ENCODE results near the gene EXOSC5.
"Not testable (repeated sequence)": the region's sequence is repeated elsewhere in the genome, so short reads cannot be mapped to it uniquely, and the experiment has no call there.

The EXOSC5 gene

DNA sequence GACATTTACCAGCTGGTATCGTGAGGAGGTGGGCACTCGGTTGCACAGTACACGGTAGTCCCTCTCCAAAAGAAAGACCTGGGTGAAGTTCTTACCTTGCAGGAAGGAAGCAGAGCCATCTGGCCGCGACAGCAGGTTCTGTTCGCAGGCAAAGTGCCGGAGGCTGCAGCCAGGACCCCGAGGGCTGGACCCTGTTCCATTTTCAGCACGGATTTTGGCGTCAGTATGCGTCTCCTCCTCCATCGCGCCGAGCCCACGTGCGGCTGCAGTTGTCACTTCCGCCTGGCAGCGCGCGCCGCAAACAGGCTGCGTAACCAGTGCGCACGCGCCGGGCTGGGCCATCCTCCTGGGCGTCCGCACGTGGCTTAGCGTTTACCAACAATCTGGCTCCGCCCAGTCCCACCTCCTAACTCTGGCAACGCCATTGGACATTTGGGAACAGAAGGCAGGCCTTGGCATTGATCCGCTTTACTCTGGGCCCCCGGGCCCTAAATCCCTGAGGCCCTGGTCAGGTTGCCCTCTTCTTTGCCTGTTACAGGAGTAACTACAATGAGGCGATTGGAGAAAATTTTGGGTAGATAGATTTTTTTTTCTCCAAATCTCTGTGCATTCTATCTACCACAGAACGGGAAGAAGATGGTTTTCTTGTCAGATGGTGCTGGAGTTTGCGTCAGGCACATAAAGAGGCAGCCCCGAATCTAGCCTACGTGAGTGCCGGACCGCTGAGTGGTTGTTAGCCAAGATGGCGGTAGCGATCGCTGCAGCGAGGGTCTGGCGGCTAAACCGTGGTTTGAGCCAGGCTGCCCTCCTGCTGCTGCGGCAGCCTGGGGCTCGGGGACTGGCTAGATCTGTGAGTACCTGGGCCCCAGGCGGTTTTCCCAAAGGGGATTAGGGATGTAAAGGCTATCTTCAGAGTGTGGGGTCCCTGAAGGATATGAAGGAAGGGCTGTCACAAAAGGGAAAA lies at the start of gene EXOSC5, which contains the start of gene BCKDHA:
TSS of gene EXOSC5 (minus strand) at position 274 of the 964 bp plus-strand sequence. CDS start at position 243, 31 bp downstream.
TSS of gene BCKDHA (plus strand) at position 733 of the 964 bp plus-strand sequence. CDS start at position 743, 10 bp downstream.
- peak; percentile 100 for DNase-seq

DNA sequence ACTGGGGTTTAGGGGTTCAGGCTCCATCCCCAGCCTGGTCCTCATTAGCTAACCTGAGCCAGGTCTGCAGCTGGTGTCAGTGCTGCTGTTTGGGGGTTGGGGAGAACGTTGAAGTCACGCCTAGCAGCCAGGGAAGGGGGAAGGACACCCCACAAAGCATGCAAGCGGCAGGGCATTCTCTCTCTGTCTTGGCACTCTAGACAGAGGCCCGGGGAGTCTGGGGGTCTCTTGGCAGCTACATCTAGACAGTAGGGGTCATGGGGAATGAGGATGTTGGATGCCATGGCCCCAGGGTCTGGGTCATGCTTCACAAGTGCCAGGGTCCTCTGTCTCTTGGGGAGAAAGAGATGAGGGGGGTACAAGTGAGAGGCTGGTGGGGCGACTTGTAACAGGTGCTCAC lies 48.4 kb upstream of the EXOSC5 start:
- DNase-seq = no peak

DNA sequence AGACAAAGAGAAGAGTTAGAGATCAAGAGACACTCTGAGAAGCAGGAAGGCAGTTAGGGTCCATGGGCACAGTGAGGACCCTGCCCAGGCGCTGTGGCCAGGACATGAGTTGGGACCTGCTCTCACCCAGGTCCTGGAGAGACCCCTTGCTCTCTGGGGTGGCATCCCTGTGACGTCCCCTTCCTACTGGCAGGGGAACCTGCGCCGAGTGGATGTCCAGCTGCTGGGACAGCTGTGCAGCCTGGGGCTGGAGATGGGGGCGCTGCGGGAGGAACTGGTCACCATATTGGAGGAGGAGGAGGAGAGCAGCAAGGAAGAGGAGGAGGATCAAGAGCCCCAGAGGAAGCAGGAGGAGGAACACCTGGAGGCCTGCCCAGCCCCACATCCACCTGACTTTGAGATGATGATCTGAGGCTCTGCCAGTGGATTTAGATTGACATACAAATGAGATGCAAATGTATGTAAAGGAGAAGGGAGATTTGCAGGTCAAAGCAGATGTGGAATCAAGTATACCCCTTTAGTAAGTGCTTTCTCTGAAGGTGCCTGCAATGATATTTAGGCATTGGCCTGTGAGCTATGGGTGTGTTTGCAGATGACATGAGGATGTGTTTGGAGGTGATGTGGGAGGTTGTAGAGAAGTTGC lies 46.8 kb upstream of the EXOSC5 start:
- DNase-seq = no peak

DNA sequence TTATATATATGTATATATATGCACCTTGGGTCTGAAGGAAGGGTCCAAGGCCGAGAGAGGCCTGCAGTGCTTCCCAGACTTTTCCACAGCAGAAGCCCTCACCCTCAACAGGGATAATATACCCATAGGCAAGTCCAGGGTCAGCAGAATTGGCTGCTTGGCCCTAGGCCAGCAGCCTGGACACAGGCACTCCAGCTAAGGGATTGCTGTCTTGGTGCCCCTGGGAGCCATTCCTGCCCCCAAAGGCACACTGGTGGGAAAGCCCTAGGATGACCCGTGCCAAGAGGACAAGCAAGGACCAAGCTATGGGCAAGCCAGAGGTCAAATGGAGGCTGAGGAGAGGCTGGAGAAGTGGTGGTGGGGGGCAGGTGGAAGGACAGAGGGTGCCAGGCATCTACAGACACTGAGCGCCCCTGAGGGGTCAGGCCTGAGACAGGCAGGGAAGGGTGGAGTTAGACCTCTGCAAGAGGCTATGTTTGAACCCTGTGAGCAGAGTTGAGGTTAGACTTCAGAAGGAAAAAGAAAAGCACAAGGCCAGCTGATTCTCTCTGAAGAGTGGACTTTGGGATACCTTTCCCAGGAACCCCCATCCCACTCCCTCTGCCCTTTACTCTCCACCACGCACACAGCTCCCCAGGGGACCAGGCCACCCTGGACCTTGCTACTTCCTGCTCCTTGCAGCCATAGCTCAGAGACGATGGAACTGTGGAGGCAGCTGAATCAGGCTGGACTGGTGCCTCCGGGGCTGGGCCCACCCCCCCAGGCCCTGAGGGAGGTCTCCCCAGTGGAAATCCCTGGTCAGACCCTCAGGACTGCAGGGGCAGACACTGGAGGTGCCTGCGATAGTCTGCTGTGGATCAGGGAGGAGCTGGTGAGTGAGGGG lies 45.6 kb upstream of the EXOSC5 start, which contains the start of gene ERICH4:
TSS of gene ERICH4 (plus strand) at position 684 of the 883 bp plus-strand sequence. CDS start at position 698, 14 bp downstream.
- no peak for DNase-seq

DNA sequence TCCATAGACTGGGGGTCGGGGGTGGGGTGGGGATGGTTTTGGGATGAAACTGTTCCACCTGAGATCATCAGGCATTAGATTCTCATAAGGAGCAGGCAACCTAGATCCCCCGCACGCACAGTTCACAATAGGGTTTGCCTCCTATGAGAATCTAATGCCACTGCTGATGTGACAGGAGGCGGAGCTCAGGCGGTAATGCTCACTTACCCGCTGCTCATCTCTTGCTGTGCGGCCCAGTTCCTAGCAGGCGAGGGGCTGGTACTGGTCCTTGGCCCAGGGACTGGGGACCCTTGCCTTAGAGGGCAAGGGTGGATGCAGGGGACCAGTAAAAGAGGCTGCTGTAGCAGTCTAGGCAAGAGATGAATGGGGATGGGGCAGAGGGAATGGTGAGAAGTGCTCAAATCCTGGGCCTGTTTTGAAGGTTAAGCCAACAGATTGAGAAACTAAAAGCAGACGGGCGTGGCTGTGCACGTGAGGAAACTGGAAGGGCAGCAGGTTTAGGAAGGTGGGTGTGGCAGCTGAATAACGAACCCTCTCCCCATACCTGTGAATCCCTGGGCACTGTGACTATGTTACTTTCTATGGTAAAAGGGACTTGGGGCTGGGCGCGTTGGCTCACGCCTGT lies 44.3 kb upstream of the EXOSC5 start:
- no peak for DNase-seq

DNA sequence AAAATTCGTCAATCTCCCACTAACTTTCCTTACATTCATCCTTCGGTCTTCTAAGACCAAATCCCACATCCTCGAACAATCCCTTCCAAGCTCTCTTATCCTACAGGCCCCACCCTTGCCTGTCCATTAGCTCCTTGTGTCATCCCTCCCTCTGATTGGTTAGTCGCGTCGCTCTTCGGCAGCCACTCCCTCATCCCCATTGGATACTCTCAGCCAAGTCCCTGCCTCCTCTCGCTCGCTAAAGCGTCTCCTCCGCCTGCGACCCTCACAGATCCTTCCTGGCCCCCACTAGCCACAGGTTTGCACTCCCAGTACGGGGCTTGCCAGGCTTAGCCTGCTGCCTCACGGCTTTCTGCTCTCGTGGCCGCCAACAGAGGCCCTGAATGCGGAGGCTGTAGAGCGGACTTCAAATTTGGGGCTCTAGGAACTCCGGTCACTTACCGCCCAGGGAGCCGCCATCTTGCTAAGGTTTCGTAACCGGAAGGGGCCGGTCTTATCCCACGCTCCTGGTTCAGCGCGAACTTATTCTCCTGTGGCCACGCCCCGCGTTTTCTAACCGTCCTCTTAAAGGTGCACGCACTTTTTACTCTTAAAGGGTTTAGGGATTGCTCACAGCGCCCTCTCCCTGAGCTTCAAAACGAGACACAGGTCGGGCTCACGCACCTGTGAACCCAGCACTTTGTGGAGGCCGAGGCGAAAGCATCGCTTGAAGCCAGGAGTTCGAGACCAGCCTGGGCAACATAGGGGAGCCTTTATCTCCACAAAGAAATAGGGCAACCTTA lies 42.5 kb upstream of the EXOSC5 start, which contains the start of gene DMAC2:
TSS of gene DMAC2 (minus strand) at position 472 of the 782 bp plus-strand sequence. CDS start at position 459, 13 bp downstream.
- DNase-seq = peak; percentile 96

DNA sequence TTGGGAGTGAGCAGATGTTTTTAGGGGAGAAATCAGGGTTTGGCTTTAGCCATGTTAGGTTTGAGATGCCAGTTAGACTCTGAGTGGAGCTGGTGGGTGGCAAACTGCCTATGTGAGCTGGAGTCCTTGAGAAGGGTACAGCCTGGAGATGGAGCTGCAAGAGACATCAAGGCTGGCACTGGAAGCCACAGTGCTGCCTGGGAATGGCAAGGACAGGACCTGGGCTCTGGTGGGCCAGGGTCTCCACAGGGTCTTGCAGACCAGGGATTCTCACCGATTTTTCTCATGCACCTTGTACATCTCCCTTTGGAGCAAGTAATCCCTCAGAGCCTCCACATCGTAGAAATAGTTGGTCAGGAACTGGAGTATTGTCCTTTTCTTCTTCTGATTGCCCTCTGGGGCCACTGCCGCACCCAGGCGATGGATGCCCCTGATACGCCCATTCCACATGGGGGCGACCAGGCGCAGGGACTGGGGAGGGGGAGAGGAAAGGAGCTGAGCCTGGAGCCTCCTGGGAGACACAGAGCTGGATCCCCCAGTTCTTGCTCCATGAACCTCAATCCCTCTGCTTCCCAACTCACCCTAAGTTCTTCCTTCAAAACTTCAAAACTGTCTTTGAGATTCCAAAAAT lies 40.9 kb upstream of the EXOSC5 start:
- DNase-seq = no peak

DNA sequence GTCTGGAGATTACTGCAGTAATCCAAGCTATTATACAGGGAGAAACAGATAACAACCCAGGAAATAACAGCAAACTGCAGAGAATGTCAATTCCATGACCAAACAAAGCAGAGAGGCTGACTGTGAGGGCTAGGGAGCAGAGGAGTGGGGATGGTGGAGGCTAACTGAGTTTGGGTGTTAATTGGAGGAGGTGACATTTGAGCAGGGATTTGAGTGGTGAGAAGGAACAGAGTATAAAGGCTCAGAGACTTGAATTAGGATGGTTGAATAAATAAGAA lies 39.5 kb upstream of the EXOSC5 start:
- no peak for DNase-seq

DNA sequence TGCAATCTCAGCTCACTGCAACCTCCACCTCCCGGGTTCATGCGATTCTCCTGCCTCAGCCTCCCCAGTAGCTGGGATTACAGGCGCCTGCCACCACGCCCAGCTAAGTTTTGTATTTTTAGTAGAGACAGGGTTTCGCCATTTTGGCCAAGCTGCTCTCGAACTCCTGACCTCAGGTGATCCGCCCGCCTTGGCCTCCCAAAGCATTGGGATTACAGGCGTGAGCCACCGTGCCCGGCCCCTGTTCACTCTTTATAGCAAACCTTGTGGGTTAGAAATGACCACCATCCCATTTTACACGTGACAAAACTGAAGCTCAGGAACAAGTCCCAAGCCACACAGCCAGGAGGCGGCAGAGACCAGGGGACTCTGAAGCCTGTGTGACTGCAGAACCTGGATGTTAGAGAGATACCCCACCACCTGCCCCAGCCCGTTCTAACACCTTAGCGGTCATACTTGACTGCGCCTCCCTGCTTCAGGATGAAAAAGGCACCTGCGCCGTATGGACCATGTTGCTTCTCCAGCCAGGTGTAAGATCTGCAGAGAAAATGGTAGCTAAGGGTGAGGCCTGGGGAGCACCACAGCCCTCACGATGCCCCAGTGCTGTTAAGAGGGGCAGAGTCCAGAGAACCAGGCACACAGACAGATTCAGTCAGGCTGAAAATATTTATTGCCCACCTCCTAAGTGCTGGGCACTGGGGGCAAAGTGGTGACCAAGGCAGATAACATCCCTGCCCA lies 38.9 kb upstream of the EXOSC5 start:
- no peak for DNase-seq

DNA sequence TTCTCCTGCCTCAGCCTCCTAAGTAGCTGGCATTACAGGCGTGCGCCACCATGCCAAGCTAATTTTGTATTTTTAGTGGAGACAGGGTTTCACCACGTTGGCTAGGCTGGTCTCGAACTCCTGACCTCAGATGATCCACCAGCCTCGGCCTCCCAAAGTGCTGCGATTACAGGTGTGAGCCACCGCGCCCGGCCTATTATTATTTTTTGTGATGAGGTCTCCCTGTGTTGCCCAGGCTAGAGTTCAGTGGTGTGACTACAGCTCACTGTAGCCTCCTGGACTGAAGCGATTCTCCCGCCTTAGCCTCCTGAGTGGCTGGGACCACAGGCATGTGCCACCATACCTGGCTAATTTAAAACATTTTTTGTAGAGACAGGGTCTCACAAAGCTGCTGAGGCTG lies 38.2 kb upstream of the EXOSC5 start:
- DNase-seq = not testable (repeated sequence)

DNA sequence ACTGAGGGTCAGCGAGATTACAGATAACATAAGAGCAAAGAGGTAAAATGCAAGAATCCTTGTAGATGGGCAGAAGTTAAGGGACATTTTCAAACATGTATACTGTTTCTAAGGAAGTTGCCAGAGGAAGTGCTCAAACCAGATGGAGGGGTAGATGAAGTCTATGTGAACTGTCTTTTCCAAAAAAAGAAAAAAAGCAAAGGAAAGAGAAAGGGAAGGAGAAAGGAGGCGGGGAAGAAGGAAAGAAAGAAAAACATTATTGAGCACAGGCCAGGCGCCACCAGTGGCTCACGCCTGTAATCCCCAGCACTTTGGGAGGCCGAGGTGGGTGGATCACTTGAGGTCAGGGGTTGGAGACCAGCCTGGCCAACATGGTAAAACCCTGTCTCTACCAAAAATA lies 37.3 kb upstream of the EXOSC5 start:
- no peak for DNase-seq

DNA sequence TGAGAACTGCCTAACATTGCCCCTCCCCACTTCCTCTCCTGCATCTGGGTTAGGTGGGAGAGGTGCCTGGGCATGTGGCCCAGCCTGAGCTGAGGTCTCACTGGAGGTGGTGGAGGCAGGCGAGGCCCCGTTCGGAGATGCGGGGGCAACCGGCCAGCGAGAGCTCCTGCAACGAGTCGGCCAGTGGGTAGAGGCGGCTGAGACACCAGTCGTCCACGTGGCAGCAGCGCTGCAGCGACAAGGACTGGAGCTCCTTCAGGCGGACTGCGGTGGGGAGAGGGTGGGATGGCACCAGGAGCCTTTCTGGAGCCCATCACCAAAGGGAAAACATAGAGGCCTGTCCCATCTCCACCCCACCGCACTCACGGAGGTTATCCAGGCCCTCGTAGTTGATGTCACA lies 36.0 kb upstream of the EXOSC5 start:
- DNase-seq = no peak

DNA sequence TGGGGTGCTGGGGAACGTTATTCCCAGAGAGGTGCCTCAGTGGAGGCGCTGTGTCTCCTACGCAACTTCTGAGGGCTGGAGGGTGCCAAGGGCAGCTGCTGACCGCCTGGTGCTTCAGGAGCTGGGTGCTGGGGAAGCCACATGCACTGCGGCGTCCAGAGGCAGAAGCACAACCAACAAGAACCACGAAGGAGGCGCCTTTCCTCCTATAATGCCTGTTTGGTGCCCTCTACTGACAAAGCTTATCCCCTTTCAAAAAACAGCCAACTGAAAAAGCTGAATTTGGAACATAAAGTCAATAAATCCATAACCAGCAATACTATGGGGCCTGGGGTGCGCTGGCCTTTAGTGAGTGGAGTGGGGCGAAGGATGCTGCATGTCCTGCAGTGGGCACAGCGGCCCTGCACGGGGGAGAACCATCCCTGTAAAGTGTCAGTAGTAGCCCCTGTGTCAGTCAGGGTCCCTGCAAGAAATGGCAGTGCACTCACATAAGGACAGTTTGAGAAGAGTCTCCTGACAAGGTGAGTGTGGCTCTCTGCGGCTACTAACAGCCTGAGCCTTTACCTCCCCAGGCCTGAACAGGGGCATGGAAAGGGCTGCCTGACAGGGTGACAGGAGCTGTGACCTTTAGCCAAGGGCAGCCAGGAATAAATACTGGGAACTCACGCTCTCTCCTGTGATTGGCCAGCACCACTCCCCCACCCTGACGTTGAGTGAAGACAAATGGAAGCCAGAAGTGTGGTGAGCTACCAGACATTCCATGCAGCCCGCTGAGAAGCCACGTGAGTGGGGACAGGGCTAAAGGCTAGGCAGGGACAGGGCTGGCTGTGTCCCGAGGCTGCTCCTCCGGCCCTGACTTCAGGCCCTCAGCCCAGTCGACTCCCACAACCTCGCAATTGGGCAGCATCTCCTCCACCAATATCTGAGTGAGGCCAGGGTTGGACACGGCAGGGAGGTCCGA lies 34.5 kb upstream of the EXOSC5 start:
- peak; percentile 37 for DNase-seq

DNA sequence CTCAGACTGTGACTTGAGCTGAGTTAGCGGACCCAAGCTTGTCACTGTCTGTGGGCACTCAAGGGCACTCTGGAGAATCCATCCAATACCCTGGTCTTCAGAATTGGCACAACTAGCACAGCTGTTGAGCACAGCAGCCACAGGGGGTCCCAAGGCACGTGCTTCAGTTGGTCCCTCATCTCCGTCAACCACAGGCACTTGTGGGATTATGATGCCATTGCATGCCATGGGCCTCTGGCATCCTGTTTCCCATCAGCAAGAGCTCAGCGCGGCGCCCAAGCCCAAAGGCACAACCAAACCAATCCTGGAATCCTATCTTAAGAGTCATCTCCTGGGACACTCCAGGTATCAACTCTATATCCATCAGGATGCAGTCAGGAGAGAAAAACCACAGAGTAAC lies 33.8 kb upstream of the EXOSC5 start:
- DNase-seq = no peak

DNA sequence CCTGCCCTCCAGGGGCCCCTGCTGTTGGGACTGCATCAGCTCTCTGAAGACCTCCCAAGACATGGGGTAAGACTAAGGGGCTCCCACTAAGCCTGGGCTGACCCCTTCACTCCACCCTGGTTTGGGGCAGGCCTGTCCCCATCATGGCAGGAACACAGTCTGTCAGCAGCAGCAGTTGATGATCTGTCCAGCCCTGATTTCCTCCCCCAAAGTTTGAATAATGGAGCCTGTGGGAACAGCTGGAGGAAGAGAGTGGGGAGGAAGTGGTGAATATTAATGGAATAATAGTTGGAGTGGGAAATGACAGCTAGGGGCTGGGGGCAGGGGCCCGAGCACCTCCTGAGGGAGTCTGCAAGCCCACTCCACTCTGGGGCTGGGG lies 31.3 kb upstream of the EXOSC5 start:
- DNase-seq = no peak

DNA sequence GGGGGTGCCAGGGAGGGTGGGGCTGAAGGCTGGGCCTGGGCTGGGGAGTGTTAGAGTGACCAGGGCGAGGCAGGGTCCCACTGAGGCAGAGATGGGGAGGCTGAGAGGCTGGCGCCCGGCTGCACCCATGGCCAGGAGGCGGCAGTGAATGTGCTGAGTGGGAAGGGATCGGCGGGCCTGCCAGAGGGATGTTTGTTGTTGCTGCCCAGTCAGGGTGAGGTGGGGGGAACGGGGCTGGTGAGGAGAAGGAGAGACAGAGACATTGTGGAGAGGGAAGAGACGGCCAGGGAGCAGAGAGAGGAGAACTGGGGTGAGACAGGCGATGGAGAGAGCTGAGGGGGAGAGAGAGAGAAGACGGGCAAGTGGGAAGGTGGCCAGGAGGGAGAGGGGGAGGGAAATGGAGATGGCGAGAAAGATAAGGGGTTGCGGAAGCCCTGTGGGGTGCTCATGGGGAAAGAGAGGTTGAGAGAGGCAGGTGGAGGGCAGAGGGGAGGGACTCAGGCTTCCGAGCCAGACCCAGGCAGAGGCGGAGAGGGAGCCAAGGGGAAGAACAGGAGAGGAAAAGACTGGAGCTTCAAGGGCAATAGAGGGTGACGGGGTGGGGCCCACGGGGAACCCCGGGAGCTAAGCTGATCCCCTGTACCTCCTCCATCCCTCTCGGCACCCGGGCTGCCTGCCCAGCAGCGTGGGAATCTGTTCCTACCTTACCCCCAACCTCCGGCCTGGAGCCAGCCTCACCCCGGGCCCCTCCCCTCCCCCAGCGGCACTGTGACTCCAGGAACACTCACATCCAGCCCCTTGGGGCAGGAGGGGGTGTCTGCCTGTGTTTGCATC lies 30.7 kb upstream of the EXOSC5 start:
- DNase-seq = peak; percentile 75

DNA sequence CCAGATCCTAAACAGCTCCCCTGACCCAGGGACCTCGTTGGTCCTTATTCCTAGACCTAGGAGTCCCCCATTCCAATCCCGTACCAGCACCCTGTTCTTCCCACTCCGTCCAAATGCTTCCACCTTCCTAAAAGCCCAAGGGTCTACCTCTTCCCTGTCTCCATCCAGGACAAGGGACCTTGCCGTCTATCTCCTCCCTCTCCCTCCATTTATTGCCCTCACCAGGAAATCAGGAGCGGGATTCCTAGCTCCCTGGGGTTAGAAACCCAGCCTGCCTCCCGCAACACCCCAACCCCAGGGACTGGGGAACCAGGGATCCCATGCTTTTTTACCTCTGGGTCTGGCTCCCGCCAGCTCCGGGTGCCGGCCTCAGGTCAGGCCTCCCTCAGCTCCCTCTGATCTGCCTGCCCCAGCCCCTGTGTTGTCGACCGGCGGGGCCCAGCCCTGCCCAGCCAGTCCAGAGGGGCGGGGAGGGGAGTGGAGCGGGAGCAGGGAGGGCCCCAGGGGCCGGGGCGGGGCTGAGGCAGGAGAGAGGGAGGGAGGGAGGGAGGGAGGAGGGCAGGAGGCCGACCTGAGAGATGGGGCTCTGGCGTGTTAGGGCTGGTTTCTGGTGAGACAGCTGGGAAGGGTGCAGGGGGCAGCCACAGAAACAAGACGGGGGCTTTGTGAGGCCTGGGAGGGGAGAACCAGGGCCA lies 29.9 kb upstream of the EXOSC5 start, which contains the start of gene B3GNT8:
TSS of gene B3GNT8 (minus strand) at position 423 of the 695 bp plus-strand sequence. CDS start 596 bp downstream, outside the sequence.
- DNase-seq = peak; percentile 45
